ENCODE results near the gene GLOD5. TPM values are rescaled to one million over a fixed set of nuclear protein-coding genes. Genes with fewer than 3 reads are reported as not detected.

GLOD5 gene
- not detected in 2 replicates for total RNA-seq

DNA sequence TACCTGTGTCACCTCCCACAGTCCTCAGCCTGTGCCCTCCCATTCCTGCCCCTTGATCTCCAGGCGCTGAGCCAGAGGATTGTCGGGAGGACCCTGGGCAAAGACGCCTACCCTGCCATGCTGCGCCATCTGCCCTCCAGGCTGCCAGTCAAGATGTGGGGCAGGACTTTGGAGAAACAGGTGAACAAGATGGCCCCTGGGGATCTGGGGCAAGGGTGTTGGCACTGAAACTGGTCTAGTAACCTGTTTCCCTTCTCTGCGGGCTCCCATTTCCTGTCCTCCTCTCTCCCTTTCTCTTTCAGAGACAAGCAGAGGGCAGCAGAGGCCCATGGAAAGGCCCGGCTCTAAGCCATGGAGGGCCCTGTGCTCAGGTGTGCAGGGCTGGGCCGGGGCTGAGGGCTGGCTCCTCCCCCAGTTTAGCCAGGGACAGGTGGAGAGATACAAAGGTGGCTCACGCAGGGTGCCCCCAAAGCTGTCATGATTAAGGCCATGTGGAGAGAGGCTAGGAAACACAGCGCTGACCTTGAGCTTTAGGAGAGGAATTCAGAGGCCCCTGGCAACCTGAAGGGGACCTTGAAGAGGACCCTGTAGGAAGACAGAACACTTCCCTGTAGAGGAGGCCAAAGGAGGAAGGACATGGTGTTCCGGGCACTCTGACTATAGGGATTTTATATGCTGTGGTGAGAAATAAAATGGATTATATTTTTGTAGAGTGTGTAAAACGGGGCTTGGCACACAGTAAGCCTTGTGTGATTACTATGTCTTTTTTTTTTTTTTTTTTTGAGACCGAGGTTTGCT lies at the start of gene GLOD5:
Gene GLOD5, plus strand, starts transcription at position 74 of the 798 bp plus-strand sequence. Its CDS starts 44 bp downstream, at position 118.

DNA sequence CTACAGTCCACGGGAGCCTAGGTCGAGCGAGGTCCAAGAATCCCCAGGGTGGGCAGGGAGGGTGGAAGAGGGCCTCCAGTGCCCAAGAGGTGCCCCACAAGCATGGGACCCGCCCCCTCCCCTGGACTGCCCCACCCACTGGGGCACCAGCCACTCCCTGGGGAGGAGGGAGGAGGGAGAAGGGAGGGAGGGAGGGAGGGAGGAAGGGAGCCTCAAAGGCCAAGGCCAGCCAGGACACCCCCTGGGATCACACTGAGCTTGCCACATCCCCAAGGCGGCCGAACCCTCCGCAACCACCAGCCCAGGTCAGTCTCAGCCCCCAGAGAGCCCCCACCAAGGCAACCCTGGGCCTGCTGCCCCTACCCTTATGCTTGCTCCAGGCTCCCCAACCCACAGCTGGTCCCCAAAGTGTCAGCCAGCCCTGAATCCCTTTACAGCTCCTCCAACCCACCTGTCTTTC lies 24.8 kb downstream of the GLOD5 start, which contains the start of gene GATA1:
Gene GATA1, plus strand, starts transcription at position 250 of the 460 bp plus-strand sequence. CDS start 4,520 bp downstream, outside the sequence.

DNA sequence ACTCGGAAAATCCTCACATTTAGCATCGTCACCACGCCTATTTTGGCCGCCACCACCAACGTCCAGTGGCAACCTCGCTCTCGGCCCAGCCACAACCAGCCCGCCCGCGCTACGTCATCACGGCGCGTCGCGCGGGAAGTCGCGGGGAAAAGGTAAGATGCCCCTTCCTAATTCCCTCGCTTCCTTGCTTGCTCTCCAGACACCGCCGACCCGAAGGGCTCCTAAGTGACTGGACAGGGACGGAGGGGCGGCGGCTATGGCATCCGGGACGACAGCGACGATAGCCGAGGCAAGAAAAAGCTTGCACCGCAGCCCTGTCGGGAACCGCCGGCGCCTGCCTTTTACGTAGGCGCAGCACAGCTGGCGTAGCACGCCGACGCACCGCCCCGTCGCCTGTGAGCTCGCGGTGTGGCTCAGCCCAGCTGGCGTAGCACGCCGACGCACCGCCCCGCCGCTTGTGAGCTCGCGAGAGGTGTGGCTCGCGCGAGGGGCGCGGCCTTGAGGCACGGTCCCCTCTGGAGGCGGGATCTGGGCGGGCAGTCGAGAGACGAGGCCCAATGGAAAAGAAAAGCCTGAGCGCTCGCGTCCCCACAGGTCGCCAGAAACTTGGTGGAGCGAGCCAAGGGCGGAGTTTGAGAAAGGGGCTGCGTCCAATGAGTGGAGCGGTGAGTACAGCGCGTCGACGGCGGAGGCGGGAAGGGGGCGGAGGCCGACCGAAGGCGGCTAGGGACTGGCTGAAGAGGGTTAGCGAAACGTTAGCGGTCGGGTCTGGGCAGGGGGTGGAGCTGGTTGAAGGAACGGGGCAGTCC lies 39.9 kb downstream of the GLOD5 start, which contains the start of gene HDAC6:
Gene HDAC6, plus strand, starts transcription at position 788 of the 809 bp plus-strand sequence. CDS start 626 bp downstream, outside the sequence.

Other genes starting within 250 kb of the GLOD5 start
- 71.2 and 103 TPM in 2 replicates for gene EBP, start 239.9 kb upstream of the GLOD5 start, total RNA-seq
- 6.2 and 10.7 TPM in 2 replicates for gene TBC1D25, start 222.0 kb upstream of the GLOD5 start, total RNA-seq
- 46.5 and 127 TPM in 2 replicates for gene RBM3, start 187.3 kb upstream of the GLOD5 start, total RNA-seq
- 91.7 and 106 TPM in 2 replicates for gene WDR13, start 164.3 kb upstream of the GLOD5 start, total RNA-seq
- gene WAS, start 77.9 kb upstream of the GLOD5 start, total RNA-seq = under 0.01 and 0.28 TPM in 2 replicates
- gene SUV39H1, start 65.0 kb upstream of the GLOD5 start, total RNA-seq = 1.1 and 1.7 TPM in 2 replicates
- gene GATA1, start 24.8 kb downstream of the GLOD5 start, total RNA-seq = not detected in 2 replicates
- 35.2 and 41.4 TPM in 2 replicates for gene HDAC6, start 40.3 kb downstream of the GLOD5 start, total RNA-seq
- gene ERAS, start 64.8 kb downstream of the GLOD5 start, total RNA-seq = not detected in 2 replicates
- gene PCSK1N, start 73.9 kb downstream of the GLOD5 start, total RNA-seq = under 0.01 and 1.4 TPM in 2 replicates
- gene TIMM17B, start 136.0 kb downstream of the GLOD5 start, total RNA-seq = 22.4 and 38.3 TPM in 2 replicates
- 65.6 and 131 TPM in 2 replicates for gene PQBP1, start 136.2 kb downstream of the GLOD5 start, total RNA-seq
- 18.8 and 26.4 TPM in 2 replicates for gene SLC35A2, start 149.9 kb downstream of the GLOD5 start, total RNA-seq
- gene PIM2, start 157.3 kb downstream of the GLOD5 start, total RNA-seq = 5.9 and 6.5 TPM in 2 replicates
- 17.4 and 34.5 TPM in 2 replicates for gene OTUD5, start 195.9 kb downstream of the GLOD5 start, total RNA-seq
- under 0.01 and 0.93 TPM in 2 replicates for gene KCND1, start 210.1 kb downstream of the GLOD5 start, total RNA-seq
- gene GRIPAP1, start 240.5 kb downstream of the GLOD5 start, total RNA-seq = 23.6 and 36.5 TPM in 2 replicates

Data from nasal cavity respiratory epithelium epithelial cell of viscerocranial mucosa (primary cell).